GM13977 (cell line): ENCODE measurements around the gene GULP1.

Source experiments
- DNase-seq: peaks from one replicate; pipeline ENCODE4 v3.0.0; 2012; ENCODE audit warnings: low spot score
- in situ Hi-C: fragments of 300-500 bp; cut with MboI; formaldehyde crosslinking; loops from one replicate; pipeline ENCODE4 v1.12.0; 2022; ENCODE audit warnings: low sequenced_read_pairs, low pct_unique_long_range_greater_than_20kb, mixed read lengths, inconsistent platforms; ENCODE audit not compliant: unreplicated experiment
- TF ChIP-seq, protein P1 (sequence below): IDR thresholded peaks from 2 replicates; pipeline ENCODE4 v1.5.1; 2012; ENCODE audit warnings: mild to moderate bottlenecking, control low read depth; ENCODE audit not compliant: insufficient read depth; ENCODE audit errors: extremely low read depth, missing control alignments

The GULP1 gene

DNA sequence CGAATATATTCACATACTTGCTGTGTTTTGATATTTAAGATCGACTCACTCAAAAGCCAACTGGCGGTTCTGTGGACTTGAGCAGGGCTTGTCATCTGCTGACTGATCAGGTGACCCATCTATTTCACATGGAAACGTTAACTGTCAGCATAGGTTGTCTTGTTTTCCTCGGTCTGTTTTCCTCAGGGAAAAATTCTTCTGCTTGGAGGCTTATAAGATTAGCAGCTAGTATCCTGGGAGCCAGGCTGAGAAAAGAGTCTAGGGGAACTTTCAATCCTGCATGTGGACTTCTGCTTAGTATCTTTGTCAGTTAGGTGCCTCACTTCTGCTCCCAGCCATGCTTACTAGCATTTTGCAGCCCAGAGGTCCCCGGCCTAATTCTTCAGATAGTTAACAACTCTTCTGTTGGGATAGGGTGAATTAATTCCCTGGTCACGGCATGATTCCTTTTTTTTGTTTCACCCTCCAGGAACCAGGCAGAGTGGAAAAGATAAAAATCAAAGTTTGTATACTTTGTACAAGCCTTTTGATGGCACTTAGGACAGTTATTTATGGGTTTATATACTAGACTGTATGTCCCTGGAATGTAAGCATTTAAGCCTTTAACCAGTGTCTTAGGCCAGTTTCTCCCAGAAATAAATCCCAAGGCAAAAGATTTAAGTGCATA, 226.0 kb downstream of the GULP1 start:
- in situ Hi-C loops = loop anchor here (25.0 kb wide), 1 partner anchor 895 kb away; no protein-coding TSS in a partner anchor
- no peak for DNase-seq
- TF ChIP-seq, protein P1, sequence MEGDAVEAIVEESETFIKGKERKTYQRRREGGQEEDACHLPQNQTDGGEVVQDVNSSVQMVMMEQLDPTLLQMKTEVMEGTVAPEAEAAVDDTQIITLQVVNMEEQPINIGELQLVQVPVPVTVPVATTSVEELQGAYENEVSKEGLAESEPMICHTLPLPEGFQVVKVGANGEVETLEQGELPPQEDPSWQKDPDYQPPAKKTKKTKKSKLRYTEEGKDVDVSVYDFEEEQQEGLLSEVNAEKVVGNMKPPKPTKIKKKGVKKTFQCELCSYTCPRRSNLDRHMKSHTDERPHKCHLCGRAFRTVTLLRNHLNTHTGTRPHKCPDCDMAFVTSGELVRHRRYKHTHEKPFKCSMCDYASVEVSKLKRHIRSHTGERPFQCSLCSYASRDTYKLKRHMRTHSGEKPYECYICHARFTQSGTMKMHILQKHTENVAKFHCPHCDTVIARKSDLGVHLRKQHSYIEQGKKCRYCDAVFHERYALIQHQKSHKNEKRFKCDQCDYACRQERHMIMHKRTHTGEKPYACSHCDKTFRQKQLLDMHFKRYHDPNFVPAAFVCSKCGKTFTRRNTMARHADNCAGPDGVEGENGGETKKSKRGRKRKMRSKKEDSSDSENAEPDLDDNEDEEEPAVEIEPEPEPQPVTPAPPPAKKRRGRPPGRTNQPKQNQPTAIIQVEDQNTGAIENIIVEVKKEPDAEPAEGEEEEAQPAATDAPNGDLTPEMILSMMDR = no peak

- TF ChIP-seq, protein P1 = no peak
- in situ Hi-C loops = loop anchor here (25.0 kb wide), 1 partner anchor 894 kb away; no protein-coding TSS in a partner anchor
- DNase-seq = no peak
These were observed 226.7 kb downstream of the GULP1 start for GRCh38 chr2:188518381-188518780.

DNA sequence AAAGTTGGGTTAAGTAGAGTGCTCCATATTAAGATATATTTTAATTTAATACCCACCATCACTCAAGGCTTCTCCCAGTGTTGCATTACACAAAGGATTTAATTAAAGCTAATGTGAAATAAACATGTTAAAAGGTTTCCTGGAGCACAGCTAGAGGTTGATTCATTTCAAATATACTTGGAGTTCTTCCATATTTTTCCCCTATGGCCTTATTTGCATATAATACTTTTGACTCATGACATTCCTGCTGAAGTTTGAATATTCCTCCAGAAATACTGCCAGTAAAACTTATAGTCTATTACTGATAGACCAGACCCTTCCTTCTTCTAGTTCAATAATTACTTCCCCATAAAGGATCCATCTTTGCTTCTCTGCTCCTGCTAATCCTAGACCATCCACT, 227.5 kb downstream of the GULP1 start:
- TF ChIP-seq, protein P1 = no peak
- DNase-seq = no peak
- in situ Hi-C loops = loop anchor here (25.0 kb wide), 1 partner anchor 893 kb away; no protein-coding TSS in a partner anchor

DNA sequence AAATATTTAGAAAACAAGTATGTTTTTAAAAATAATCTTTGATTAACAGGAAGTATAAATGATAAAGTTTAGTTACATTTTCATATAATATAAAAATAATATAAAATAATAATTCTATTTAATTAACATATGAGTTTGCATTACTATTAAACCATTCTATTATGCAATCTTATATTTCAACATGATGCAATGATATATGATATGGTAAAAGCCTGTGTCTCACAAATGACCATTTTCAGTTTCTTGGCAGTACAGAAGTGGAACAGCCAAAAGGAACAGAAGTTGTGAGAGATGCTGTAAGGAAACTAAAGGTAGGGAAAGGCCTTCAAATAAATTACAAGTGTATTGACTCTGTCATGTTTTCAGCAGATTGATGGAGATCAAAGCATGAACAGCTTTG, 230.8 kb downstream of the GULP1 start:
- no peak for DNase-seq
- in situ Hi-C loops = loop anchor here (25.0 kb wide), 1 partner anchor 890 kb away; no protein-coding TSS in a partner anchor
- TF ChIP-seq, protein P1 = no peak

DNA sequence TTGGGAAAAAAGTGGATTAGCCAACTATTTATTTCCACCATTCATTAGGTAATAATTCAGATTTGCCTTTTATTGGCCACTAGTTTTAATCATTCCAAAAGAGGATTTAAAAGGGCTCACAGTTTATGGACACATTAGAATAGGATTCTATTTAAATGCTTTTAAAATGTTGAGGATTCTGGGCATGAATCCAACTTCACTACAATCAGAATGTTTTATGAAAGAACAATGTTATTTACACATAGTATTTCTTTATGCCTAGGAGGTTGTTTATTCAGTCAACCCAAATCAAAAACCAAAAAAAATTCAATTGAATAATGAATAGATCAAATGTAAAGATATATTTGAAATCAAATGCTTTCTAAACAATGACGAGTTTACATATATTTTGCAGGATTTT, 232.2 kb downstream of the GULP1 start:
- TF ChIP-seq, protein P1 = no peak
- in situ Hi-C loops = loop anchor here (25.0 kb wide), 1 partner anchor 888 kb away; no protein-coding TSS in a partner anchor
- DNase-seq = no peak

DNA sequence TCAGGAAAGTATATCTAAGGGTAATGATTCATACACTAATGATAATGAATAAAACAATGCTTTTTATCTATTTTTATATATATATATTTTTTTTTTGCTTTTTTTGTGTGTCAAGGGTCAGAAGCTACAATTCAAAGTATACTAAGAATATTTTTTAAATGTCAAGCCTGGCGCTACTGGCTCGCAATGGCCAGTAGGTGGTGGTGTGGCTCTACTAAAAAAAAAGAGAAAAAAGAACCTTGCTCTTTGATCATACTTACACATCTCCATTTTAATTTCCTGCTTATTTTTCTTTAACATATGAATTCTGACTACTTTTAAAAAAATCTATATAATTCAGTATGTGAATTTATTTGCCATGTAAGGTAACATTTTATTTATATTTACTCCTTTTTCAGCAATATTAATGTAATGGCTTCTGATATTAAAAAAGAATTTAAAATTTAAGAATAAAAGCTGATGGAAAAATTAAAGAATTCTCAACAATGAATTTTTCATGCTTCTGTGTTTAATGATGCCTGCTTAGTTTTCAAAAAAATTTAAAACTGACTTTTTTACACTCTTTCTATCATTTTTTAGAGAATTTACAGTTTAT, 232.9 kb downstream of the GULP1 start:
- DNase-seq = peak; percentile 11
- in situ Hi-C loops = loop anchor here (25.0 kb wide), 1 partner anchor 888 kb away; no protein-coding TSS in a partner anchor
- TF ChIP-seq, protein P1 = peak; percentile 80
